Prostate gland (tissue), 2 donors: ENCODE measurements around the gene IL12RB1.

ENCODE experiments used
- POLR2A ChIP-seq: fragments of 450-650 bp; IDR thresholded peaks from one replicate; pipeline ENCODE4 v1.6.1; 2016; ENCODE audit warnings: antibody characterized with exemption, mild to moderate bottlenecking
- POLR2AphosphoS5 ChIP-seq: sonication (generic); formaldehyde crosslinking; IDR thresholded peaks from one replicate; pipeline ENCODE4 v1.6.1; 2017; ENCODE audit warnings: antibody characterized with exemption
- TF ChIP-seq, protein P1 (sequence below), 4 experiments: fragments of 200-600 bp in 2 of 4; fragments of 450-650 bp in 2 of 4; sonication (generic) in 2 of 4; IDR thresholded peaks; 1 replicate in 3 of 4; 2 replicates in 1 of 4; pipeline ENCODE4 v1.5.1; 2016 to 2019; ENCODE audit warnings: antibody characterized with exemption in 4 of 4, mild to moderate bottlenecking in 2 of 4, moderate library complexity in 2 of 4

DNA sequence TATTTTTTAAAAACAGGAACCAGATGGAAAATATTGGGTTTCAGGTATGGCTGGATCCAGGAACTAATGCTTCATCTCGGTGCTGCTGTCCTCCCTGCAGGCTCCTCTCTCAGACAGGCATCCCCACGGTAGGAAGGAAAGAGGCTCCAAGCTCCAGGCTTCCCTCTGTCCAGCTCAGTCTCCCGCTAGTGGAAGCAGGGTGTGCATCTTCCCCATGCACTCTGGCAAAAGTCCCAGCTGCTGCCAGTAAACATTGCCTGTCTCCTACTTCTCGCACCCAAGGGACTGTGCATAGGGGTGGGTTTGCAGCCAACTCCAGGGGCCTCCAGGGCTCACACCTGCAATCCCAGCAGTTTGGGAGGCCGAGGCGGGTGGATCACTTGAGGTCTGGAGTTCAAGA lies 29.2 kb downstream of the IL12RB1 start:
- TF ChIP-seq, protein P1, sequence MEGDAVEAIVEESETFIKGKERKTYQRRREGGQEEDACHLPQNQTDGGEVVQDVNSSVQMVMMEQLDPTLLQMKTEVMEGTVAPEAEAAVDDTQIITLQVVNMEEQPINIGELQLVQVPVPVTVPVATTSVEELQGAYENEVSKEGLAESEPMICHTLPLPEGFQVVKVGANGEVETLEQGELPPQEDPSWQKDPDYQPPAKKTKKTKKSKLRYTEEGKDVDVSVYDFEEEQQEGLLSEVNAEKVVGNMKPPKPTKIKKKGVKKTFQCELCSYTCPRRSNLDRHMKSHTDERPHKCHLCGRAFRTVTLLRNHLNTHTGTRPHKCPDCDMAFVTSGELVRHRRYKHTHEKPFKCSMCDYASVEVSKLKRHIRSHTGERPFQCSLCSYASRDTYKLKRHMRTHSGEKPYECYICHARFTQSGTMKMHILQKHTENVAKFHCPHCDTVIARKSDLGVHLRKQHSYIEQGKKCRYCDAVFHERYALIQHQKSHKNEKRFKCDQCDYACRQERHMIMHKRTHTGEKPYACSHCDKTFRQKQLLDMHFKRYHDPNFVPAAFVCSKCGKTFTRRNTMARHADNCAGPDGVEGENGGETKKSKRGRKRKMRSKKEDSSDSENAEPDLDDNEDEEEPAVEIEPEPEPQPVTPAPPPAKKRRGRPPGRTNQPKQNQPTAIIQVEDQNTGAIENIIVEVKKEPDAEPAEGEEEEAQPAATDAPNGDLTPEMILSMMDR (IDR thresholded peaks at IDR 0.05) = no peak
- TF ChIP-seq POLR2A (no peak), POLR2AphosphoS5 (no peak)
